Progenitor cell of endocrine pancreas (in vitro differentiated cells): Measurements from ENCODE around the gene TMEM59L. TPM values are rescaled to one million over a fixed set of nuclear protein-coding genes. Genes with fewer than 3 reads are reported as not detected.

ENCODE experiments used
- DNase-seq: peaks from one replicate; pipeline ENCODE4 v3.0.0; 2021; ENCODE audit warnings: low spot score; ENCODE audit not compliant: unreplicated experiment
- H3K27ac Mint-ChIP-seq: 2 replicates; pipeline ENCODE4 v1.8.0; 2021; ENCODE audit warnings: mild to moderate bottlenecking, moderate library complexity, mixed read lengths
- H3K27me3 Mint-ChIP-seq: 2 replicates; pipeline ENCODE4 v1.8.0; 2021; ENCODE audit warnings: mixed read lengths
- H3K36me3 Mint-ChIP-seq: 2 replicates; pipeline ENCODE4 v1.8.0; 2022; ENCODE audit warnings: mixed read lengths; ENCODE audit not compliant: insufficient read depth
- H3K4me1 Mint-ChIP-seq: 2 replicates; pipeline ENCODE4 v1.8.0; 2021; ENCODE audit warnings: low read depth, mixed read lengths
- H3K4me3 Mint-ChIP-seq: 2 replicates; pipeline ENCODE4 v1.8.0; 2021; ENCODE audit warnings: low read depth, mild to moderate bottlenecking, moderate library complexity, mixed read lengths
- H3K9me3 Mint-ChIP-seq: 2 replicates; pipeline ENCODE4 v1.8.0; 2021; ENCODE audit warnings: low read depth, mixed read lengths
- total RNA-seq: library from RNA; stranded (reverse); gene quantifications from 2 replicates; pipeline ENCODE4 v1.2.1, GENCODE V29; 2021
- TF ChIP-seq, protein P1 (sequence below): fragments of 200-600 bp; sonication (generic); IDR thresholded peaks from one replicate; pipeline ENCODE4 v1.5.0; 2021; ENCODE audit warnings: antibody characterized with exemption, mild to moderate bottlenecking; ENCODE audit not compliant: unreplicated experiment

Gene TMEM59L
- total RNA-seq, 1 donor from 2014 or later, result 6.4 TPM

DNA sequence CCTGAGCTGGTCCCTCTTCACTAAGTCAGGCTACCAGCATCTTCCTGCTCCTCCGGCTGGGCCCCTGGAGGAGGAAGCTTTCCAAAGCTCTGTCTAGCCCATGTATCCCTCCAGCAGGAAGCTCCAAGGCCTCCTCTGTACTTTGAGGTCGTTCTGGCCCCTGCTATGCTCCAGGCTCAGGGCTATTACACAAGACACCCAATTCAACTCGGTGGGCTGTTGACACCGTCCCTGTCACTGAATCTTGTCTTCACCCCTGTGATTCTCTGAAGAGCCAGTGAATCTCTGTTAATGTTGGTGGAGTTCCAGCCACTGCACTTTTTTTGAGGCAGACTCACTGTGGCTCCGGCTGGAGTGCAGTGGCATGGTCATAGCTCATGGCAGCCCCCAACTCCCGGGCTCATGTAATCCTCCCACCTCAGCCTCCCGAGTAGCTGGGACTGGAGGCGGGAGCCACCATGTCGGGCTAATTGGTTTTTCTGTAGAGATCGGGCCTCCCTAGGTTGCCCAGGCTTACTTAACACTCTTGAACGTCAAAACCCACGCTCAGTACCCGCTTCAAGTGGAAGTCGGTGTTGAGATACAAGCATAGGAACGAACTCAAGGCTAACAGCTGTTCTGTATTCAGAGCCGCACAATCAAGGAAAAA lies 24.6 kb upstream of the TMEM59L start:
- H3K36me3 Mint-ChIP-seq, result peaks cover 2% of the 10 kb centered on the region
- peak overlapping the region; percentile 78 for H3K4me3 Mint-ChIP-seq
- peaks cover 22% of the 10 kb centered on the region for H3K27me3 Mint-ChIP-seq
- DNase-seq, result no peak
- H3K27ac Mint-ChIP-seq, result peak overlapping the region; percentile 94
- no peaks in the 10 kb centered on the region for H3K9me3 Mint-ChIP-seq
- H3K4me1 Mint-ChIP-seq, result peaks cover 10% of the 10 kb centered on the region
- TF ChIP-seq, protein P1, sequence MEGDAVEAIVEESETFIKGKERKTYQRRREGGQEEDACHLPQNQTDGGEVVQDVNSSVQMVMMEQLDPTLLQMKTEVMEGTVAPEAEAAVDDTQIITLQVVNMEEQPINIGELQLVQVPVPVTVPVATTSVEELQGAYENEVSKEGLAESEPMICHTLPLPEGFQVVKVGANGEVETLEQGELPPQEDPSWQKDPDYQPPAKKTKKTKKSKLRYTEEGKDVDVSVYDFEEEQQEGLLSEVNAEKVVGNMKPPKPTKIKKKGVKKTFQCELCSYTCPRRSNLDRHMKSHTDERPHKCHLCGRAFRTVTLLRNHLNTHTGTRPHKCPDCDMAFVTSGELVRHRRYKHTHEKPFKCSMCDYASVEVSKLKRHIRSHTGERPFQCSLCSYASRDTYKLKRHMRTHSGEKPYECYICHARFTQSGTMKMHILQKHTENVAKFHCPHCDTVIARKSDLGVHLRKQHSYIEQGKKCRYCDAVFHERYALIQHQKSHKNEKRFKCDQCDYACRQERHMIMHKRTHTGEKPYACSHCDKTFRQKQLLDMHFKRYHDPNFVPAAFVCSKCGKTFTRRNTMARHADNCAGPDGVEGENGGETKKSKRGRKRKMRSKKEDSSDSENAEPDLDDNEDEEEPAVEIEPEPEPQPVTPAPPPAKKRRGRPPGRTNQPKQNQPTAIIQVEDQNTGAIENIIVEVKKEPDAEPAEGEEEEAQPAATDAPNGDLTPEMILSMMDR, result no peak

DNA sequence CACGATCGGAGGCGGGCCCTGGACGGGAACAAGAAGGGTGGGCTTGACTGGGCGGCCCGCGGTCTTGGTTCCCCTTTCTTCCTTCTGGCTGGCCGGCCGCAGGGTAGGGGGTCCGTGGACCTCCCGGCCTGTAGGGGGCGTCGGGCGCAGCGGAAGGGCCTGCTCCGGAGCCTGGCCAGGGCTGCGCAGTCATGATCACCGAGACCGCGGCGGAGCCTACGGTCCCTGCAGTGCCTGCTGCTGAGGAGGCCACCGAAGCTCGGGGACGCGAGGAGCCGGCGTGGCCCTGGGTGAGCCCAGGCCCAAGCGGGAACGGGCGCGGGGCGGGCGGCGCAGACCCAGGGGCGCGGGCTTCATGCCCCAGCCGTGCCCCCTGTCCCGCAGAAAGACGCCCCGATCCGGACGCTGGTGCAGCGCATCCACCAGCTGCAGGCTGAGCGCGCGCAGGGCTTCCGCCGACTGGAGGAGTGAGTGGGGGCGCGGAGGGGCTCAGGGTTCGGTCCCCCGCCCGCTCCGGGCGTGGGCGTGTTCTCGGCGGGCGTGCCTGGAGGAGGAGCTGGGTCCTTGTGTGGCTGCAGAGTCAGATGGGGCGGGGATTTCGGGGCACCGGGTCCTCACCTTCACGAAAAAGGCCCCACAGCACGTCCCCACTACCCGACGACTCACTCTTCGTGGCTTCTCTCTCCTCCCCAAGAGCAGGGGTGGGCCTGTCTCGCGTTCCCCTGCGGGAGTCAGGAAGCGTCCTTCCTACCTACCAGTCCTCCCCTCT lies 23.9 kb upstream of the TMEM59L start, which contains the start of gene REX1BD:
Gene REX1BD (plus strand): TSS at position 188 of the 769 bp plus-strand sequence. CDS start 4 bp downstream, at position 192.
- Mint-ChIP-seq H3K9me3 (no peaks in the 10 kb centered on the region), H3K4me1 (peaks cover 13% of the 10 kb centered on the region), H3K27ac (peak within 1 kb of the TSS; percentile 94), H3K27me3 (peaks cover 26% of the 10 kb centered on the region), H3K36me3 (peaks cover 2% of the 10 kb centered on the region), H3K4me3 (peak within 1 kb of the TSS; percentile 78)
- TF ChIP-seq, protein P1, result peak; percentile 97
- peak; percentile 72 for DNase-seq

DNA sequence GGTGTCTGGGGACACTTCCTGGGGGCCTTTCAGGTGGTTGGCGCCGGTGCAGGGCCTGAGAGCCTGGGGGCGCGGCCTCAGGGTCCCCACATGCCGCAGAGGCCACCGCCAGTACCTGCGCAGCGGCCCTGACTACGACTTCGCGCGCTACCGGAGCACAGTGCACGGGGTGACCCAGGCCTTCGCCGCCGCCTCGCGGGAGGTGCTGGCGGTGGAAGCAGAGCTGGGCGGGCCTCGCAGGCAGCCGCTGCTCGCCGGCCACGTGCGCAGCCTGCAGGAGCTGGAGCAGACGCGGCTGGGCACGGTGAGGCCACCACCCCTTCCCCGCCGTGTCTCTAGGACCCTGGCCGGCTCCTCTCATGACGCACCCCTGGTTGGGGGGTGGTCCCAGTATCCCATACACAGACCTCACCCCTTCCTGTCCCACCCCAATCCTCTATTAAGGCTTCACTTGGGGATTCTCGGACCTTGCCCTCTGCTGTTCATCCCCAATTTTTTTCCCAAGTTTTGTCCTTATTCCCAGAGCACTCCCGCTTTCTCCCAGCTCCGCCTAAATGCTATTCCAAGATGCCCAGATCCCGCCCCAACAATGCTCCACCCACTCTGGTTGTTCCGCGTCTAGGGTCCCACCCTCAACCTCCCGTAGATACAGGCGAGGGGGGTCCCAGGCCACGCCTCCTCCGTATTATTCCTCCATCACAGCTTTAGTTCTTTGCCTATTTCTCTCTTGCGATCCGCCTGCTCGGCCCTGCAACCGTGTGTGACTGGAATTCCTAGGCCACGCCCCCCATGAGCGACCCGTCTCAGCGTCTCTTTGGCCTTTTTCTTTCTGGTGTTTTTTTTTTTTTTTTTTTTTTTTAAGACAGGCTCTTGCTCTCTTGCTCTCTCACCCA lies 23.0 kb upstream of the TMEM59L start:
- peak overlapping the region; percentile 93 for H3K27ac Mint-ChIP-seq
- peaks cover 2% of the 10 kb centered on the region for H3K36me3 Mint-ChIP-seq
- DNase-seq, result peak; percentile 58
- TF ChIP-seq, protein P1, result no peak
- H3K27me3 Mint-ChIP-seq, result peaks cover 20% of the 10 kb centered on the region
- peak overlapping the region; percentile 78 for H3K4me3 Mint-ChIP-seq
- H3K4me1 Mint-ChIP-seq, result peaks cover 14% of the 10 kb centered on the region
- no peaks in the 10 kb centered on the region for H3K9me3 Mint-ChIP-seq

DNA sequence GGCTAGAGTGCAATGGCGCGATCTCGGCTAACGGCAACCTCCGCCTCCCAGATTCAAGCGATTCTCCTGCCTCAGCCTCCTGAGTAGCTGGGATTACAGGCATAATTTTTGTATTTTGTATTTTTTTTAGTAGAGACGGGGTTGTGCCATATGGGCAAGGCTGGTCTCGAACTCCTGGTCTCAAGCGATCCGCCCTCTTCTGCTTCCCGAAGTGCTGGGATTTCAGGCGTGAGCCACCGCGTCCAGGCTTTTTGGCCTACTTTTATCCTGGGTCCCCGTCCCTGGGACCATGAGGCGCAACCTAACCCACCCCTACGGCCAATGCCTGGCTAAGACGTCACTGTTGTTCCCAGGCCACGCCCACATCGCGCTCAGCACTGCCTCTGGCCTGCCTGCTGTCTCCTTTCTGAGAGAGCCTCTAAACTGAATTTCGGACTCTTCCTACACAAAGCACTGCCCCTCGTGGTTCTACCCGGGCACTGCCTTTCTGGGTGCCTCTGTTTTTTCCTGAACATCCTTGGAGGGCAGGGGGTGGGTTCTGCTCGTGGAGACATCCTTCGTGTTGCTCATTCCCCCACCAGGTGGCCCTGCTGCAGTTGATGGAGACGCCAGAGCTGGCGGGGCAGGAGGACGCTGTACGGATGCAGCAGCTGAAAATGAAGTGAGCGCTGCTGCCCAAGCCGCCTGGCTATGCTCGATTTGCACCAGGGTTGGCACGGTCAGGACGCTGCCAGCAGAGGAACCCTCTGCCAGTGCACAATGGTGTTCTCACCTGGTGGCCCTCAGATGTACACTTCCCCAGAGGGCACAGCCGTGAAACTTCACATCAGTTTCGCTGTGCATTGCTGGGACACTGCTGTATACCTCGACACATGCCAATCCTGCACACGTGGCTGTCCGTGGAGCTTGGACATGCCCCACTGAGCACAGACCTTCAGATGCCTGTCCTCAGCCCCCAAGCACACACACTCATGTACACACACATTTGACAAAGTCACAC lies 22.1 kb upstream of the TMEM59L start:
- Mint-ChIP-seq H3K27me3 (peaks cover 19% of the 10 kb centered on the region), H3K4me1 (peaks cover 15% of the 10 kb centered on the region), H3K27ac (peak overlapping the region; percentile 93), H3K36me3 (peaks cover 2% of the 10 kb centered on the region), H3K9me3 (no peaks in the 10 kb centered on the region), H3K4me3 (peak overlapping the region; percentile 78)
- peak; percentile 56 for DNase-seq
- TF ChIP-seq, protein P1, result peak; percentile 64
